ENCODE results near the gene SRGAP3.

The SRGAP3 gene

GRCh38 chr3:9008550-9009255, 240.7 kb downstream of the SRGAP3 start:
- peak; percentile 33 for DNase-seq

- DNase-seq: peak; percentile 38
Observed at GRCh38 chr3:9007928-9008327, 241.5 kb downstream of the SRGAP3 start.

GRCh38 chr3:9007213-9007612, 242.2 kb downstream of the SRGAP3 start:
- DNase-seq: no peak

- no peak for DNase-seq
Observed at GRCh38 chr3:9000041-9000440, 249.4 kb downstream of the SRGAP3 start.

- DNase-seq: no peak
Observed at GRCh38 chr3:8997151-8997550, 252.3 kb downstream of the SRGAP3 start.

- DNase-seq: peak; percentile 64
Observed at GRCh38 chr3:8996681-8997121, 252.7 kb downstream of the SRGAP3 start.

GRCh38 chr3:8996216-8996615, 253.2 kb downstream of the SRGAP3 start:
- no peak for DNase-seq

- DNase-seq: no peak
Observed at GRCh38 chr3:8994226-8994625, 255.2 kb downstream of the SRGAP3 start.

- DNase-seq: no peak
Observed at GRCh38 chr3:8993331-8993730, 256.1 kb downstream of the SRGAP3 start.

GRCh38 chr3:8992854-8993253, 256.6 kb downstream of the SRGAP3 start:
- DNase-seq: no peak

- no peak for DNase-seq
Observed at GRCh38 chr3:8992199-8992598, 257.2 kb downstream of the SRGAP3 start.

- DNase-seq: peak; percentile 97
Observed at GRCh38 chr3:8990266-8991215, 258.9 kb downstream of the SRGAP3 start.

- DNase-seq: peak; percentile 56
Observed at GRCh38 chr3:8988791-8989558, 260.5 kb downstream of the SRGAP3 start.

GRCh38 chr3:8988384-8988655, 261.1 kb downstream of the SRGAP3 start:
- DNase-seq: no peak

GRCh38 chr3:8987645-8988383, 261.6 kb downstream of the SRGAP3 start:
- peak; percentile 62 for DNase-seq

GRCh38 chr3:8987226-8987625, 262.2 kb downstream of the SRGAP3 start:
- no peak for DNase-seq

GRCh38 chr3:8986741-8987140, 262.7 kb downstream of the SRGAP3 start:
- no peak for DNase-seq

- no peak for DNase-seq
Observed at GRCh38 chr3:8985876-8986275, 263.6 kb downstream of the SRGAP3 start.

- no peak for DNase-seq
Observed at GRCh38 chr3:8985411-8985831, 264.0 kb downstream of the SRGAP3 start.

GRCh38 chr3:8984526-8984925, 264.9 kb downstream of the SRGAP3 start:
- DNase-seq: no peak

- DNase-seq: no peak
Observed at GRCh38 chr3:8984081-8984480, 265.4 kb downstream of the SRGAP3 start.

- no peak for DNase-seq
Observed at GRCh38 chr3:8983591-8983990, 265.9 kb downstream of the SRGAP3 start.

Measured in fibroblast of skin of abdomen (primary cell).